Measurements from ENCODE around the gene TRIM4.
"Not testable (repeated sequence)": the region's sequence is repeated elsewhere in the genome, so short reads cannot be mapped to it uniquely, and the experiment has no call there.

The TRIM4 gene, protein sequence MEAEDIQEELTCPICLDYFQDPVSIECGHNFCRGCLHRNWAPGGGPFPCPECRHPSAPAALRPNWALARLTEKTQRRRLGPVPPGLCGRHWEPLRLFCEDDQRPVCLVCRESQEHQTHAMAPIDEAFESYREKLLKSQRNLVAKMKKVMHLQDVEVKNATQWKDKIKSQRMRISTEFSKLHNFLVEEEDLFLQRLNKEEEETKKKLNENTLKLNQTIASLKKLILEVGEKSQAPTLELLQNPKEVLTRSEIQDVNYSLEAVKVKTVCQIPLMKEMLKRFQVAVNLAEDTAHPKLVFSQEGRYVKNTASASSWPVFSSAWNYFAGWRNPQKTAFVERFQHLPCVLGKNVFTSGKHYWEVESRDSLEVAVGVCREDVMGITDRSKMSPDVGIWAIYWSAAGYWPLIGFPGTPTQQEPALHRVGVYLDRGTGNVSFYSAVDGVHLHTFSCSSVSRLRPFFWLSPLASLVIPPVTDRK

DNA sequence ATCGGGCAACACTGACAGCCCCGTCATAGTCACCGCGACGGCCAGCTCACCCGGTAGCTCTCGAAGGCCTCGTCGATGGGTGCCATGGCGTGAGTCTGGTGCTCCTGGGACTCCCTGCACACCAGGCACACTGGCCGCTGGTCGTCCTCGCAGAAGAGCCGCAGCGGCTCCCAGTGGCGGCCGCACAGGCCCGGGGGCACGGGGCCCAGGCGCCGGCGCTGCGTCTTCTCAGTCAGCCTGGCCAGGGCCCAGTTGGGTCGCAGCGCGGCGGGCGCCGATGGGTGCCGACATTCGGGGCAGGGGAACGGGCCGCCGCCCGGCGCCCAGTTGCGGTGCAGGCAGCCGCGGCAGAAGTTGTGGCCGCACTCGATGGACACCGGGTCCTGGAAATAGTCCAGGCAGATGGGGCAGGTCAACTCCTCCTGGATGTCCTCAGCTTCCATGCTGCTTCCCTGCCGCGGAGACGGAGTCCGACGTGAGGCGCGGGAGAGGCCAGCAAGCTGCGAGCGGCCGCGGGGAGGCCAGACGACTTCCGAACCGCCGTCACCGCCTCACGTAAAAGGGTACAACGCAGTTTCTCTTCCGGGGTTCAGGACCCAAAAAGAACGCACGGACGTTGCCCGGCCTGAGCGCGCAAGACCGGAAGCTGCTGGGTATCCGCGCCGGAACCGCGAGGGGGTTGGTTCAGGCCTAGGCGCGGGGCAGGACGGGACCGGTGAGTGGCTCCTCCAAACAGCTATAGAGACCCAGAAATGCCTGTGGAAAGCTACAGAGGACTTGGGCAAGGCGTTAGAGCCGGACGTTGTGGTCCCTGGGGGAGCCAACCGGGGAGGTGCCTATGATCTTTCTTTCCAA is at the start of gene TRIM4:
Gene TRIM4, minus strand, starts transcription at position 572 of the 855 bp plus-strand sequence. Its CDS starts 129 bp downstream, at position 443.
- DNase-seq (ENCODE audit: low read depth), result peak; percentile 99
- TF ChIP-seq, protein P1, sequence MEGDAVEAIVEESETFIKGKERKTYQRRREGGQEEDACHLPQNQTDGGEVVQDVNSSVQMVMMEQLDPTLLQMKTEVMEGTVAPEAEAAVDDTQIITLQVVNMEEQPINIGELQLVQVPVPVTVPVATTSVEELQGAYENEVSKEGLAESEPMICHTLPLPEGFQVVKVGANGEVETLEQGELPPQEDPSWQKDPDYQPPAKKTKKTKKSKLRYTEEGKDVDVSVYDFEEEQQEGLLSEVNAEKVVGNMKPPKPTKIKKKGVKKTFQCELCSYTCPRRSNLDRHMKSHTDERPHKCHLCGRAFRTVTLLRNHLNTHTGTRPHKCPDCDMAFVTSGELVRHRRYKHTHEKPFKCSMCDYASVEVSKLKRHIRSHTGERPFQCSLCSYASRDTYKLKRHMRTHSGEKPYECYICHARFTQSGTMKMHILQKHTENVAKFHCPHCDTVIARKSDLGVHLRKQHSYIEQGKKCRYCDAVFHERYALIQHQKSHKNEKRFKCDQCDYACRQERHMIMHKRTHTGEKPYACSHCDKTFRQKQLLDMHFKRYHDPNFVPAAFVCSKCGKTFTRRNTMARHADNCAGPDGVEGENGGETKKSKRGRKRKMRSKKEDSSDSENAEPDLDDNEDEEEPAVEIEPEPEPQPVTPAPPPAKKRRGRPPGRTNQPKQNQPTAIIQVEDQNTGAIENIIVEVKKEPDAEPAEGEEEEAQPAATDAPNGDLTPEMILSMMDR (IDR thresholded peaks at IDR 0.05; ENCODE audit: low read depth, low read length), result no peak
- TF ChIP-seq MYC (IDR thresholded peaks at IDR 0.05; ENCODE audit: low read depth, low read length) (peak; percentile 82; the same call in 1 of the 2 replicates), POLR2A (IDR thresholded peaks at IDR 0.05; ENCODE audit: extremely low read depth, insufficient read length) (peak; percentile 94)
- TF ChIP-seq, protein P2, sequence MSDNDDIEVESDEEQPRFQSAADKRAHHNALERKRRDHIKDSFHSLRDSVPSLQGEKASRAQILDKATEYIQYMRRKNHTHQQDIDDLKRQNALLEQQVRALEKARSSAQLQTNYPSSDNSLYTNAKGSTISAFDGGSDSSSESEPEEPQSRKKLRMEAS (IDR thresholded peaks at IDR 0.05; ENCODE audit: low read depth, low read length), result peak; percentile 85
- peak within 1 kb of the TSS; percentile 96 for H3K4me3 ChIP-seq (ENCODE audit: low read depth, low read length)

DNA sequence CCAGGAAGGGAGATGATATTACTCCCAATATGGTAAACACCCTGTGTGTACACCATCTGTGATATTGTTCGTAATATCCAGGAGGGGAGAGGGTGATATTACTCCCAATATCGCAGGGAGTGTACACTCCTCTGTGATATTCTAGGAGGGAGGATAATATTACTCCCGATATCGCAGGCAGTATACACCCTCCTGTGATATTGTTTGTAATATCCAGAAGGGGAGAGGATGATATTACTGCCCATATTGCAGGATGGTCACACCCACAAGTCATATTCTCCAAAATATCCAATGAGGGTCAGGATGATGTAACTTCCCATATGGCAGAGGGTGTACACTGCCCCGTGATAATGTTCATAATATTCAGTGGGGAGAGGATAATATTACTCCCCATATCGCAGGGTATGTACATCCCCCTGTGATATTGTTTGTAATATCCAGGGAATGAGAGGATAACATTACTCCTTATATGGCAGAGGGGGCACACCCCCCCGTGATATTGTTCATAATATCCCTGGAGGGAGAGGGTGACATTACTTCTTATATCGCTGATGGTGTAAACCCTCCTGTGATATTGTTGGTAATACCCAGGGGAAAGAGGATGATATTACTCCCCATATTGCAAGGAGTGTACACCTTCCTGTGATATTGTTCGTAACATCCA is 39.4 kb upstream of the TRIM4 start:
- DNase-seq (ENCODE audit: low read depth), result no peak
- H3K4me3 ChIP-seq (ENCODE audit: low read depth, low read length), result no peak overlapping the region
- no peak for TF ChIP-seq POLR2A (IDR thresholded peaks at IDR 0.05; ENCODE audit: extremely low read depth, insufficient read length)
- TF ChIP-seq MYC (IDR thresholded peaks at IDR 0.05; ENCODE audit: low read depth, low read length), result no peak
- TF ChIP-seq, protein P2 (IDR thresholded peaks at IDR 0.05; ENCODE audit: low read depth, low read length), result no peak
- TF ChIP-seq, protein P1 (IDR thresholded peaks at IDR 0.05; ENCODE audit: low read depth, low read length), result no peak

DNA sequence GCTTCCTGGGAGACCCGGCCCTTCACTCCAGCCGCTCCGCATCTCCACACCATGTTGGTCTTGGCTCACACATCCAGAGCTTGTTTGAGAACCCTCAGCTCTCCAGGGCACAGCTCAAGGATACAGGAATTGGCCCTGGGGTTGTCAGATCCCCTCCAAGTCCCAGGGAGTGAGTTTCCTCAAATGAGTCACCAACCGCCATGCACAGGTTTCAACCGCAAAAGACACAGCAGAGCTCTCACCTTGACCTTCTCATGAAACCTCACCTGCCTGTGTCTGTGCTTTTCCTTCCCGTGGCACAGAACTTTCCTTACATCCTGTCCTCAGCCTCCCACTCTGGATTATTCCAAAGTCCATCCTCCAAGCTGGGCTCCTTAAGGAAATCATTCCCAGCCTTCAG is 35.9 kb upstream of the TRIM4 start:
- DNase-seq (ENCODE audit: low read depth), result no peak
- TF ChIP-seq, protein P1 (IDR thresholded peaks at IDR 0.05; ENCODE audit: low read depth, low read length), result no peak
- no peak for TF ChIP-seq MYC (IDR thresholded peaks at IDR 0.05; ENCODE audit: low read depth, low read length)
- TF ChIP-seq POLR2A (IDR thresholded peaks at IDR 0.05; ENCODE audit: extremely low read depth, insufficient read length), result no peak
- TF ChIP-seq, protein P2 (IDR thresholded peaks at IDR 0.05; ENCODE audit: low read depth, low read length), result no peak
- no peak overlapping the region for H3K4me3 ChIP-seq (ENCODE audit: low read depth, low read length)

DNA sequence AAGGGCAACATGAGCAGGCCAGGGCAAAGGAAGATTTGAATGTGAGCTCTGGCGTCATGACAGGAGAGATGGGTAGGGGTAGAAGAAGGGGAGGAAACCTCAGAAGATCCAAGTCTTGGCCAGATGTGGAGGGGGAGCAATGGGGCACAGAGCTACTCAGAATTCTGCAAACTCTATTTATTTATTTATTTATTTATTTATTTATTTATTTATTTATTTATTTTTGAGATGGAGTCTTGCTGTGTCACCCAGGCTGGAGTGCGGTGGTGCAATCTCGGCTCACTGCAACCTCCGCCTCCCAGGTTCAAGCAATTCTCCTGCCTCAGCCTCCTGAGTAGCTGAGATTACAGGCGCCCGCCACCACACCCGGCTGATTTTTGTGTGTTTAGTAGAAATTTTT is 35.3 kb upstream of the TRIM4 start:
- DNase-seq (ENCODE audit: low read depth); H3K4me3 ChIP-seq (ENCODE audit: low read depth, low read length): not testable (repeated sequence)

DNA sequence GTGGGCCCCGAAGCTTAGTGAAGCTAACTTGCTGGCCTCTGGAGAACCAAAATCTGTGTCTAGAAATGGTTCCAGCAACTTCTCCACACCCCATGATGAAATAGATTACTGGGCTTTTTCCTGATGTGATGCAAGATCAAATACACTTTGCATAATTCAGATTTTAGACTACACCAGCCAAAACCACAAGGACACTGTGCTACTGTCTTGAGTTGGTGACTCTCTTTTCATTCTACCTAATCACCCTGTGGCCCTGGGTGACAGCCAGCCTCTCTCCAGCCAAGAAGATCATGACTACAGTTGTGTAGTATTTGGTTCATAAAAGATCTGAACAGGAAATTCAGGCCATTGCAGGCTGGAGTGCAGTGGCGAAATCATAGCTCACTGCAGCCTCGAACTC is 34.3 kb upstream of the TRIM4 start:
- TF ChIP-seq, protein P2 (IDR thresholded peaks at IDR 0.05; ENCODE audit: low read depth, low read length), result no peak
- DNase-seq (ENCODE audit: low read depth), result peak; percentile 70
- H3K4me3 ChIP-seq (ENCODE audit: low read depth, low read length), result no peak overlapping the region

DNA sequence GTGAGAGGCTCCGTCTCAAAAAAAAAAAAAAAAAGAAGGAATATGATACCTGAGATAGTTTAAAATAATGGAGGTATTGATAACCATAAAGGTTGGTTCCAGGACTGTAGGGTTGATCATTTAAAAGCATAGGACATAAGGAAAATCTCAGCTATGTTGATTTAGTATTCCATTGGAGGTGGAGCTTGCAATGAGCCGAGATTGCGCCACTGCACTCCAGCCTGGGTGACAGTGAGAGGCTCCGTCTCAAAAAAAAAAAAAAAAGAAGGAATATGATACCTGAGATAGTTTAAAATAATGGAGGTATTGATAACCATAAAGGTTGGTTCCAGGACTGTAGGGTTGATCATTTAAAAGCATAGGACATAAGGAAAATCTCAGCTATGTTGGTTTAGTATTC is 33.3 kb upstream of the TRIM4 start:
- H3K4me3 ChIP-seq (ENCODE audit: low read depth, low read length); DNase-seq (ENCODE audit: low read depth): not testable (repeated sequence)

DNA sequence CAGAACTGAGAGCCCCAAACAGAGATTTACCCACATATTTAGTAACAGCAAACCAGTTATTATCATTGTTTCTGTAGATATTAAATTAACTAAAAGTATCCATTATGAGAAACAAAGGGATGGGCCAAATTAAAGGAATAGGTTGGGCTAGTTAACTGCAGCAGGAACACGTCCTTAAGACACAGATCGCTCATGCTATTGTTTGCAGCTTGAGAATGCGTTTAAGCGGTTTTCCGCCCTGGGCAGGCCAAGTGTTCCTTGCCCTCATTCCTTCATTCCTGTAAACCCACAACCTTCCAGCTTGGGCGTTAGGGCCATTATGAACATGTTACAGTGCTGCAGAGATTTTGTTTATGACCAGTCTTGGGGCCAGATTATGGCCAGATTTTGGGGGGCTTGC is 31.5 kb upstream of the TRIM4 start:
- not testable (repeated sequence) for H3K4me3 ChIP-seq (ENCODE audit: low read depth, low read length); DNase-seq (ENCODE audit: low read depth)
